K562 (cell line): ENCODE data around the gene VWF. TPM values are rescaled to one million over a fixed set of nuclear protein-coding genes. Genes with fewer than 3 reads are reported as not detected.

Source experiments
- ATAC-seq: fragments of 200-7000 bp; cut with Tn5 transposase; 3 replicates; pipeline ENCODE4 v1.9.1; 2020; ENCODE audit warnings: moderate library complexity
- BruUV-seq: library from RNA; stranded (reverse); fragments of 400-500 nt; replicated peaks from 2 replicates; lab custom pipeline; 2021; lab: Mats Ljungman, UMichigan
- CTCF ChIA-PET: fragments of 300-600 bp; formaldehyde crosslinking; extraction: SDS; loops from one replicate; lab custom pipeline; 2021; ENCODE audit warnings: low intra/inter-chr PET ratio; lab: Yijun Ruan, JAX
- POLR2A ChIA-PET: fragments of 300-600, 350-650 bp; sonication (Branson Sonifier 250); formaldehyde crosslinking; extraction: SDS; loops from one replicate; lab custom pipeline; 2021; ENCODE audit warnings: antibody characterized with exemption, inconsistent platforms; lab: Yijun Ruan, JAX
- DNase-seq, 4 experiments: peaks; one replicate each; pipeline versions ENCODE4 v3.0.0 to v3.0.0-alpha.2; 2011 to 2018; ENCODE audit warnings: low spot score in 3 of 4, mixed read lengths in 3 of 4; ENCODE audit errors: extremely low read depth in 1 of 4
- FAIRE-seq: peaks from 2 replicates; lab custom pipeline; 2011; peaks lifted over from hg19 to GRCh38; lab: Jason Lieb, UNC
- H2AFZ ChIP-seq: 2 replicates; pipeline ENCODE4 v1.6.0; 2011; ENCODE audit warnings: low read depth, low read length, control low read depth, inconsistent platforms
- H3K27ac ChIP-seq: fragments of 200-600 bp; 3 replicates; pipeline ENCODE4 v1.8.0; 2011; ENCODE audit warnings: low read depth, mild to moderate bottlenecking, control low read depth, inconsistent platforms, low read length, moderate library complexity, mixed read lengths; ENCODE audit errors: extremely low read depth
- H3K27me3 ChIP-seq, 2 experiments: fragments of 300-600 bp in 1 of 2; 2 replicates in 1 of 2; 3 replicates in 1 of 2; pipeline versions ENCODE4 v1.6.0 to v1.8.0; 2011; ENCODE audit warnings: inconsistent platforms in 2 of 2, low read length in 2 of 2, mild to moderate bottlenecking in 1 of 2, mixed read lengths in 1 of 2, moderate library complexity in 1 of 2; ENCODE audit not compliant: control insufficient read depth in 2 of 2, insufficient read depth in 2 of 2
- H3K36me3 ChIP-seq: fragments of 300-600 bp; 3 replicates; pipeline ENCODE4 v1.8.0; 2011; ENCODE audit warnings: mild to moderate bottlenecking, low read length, inconsistent platforms; ENCODE audit not compliant: control insufficient read depth, insufficient read depth
- H3K4me1 ChIP-seq, 2 experiments: fragments of 200-600 bp in 1 of 2; replicated peaks in 1 of 2; 2 replicates in 1 of 2; 3 replicates in 1 of 2; pipeline versions ENCODE4 v1.5.1 to v1.8.0; 2011; ENCODE audit warnings: inconsistent platforms in 2 of 2, low read length in 2 of 2, mild to moderate bottlenecking in 1 of 2, mixed read lengths in 1 of 2, moderate library complexity in 1 of 2; ENCODE audit not compliant: control insufficient read depth in 2 of 2, insufficient read depth in 2 of 2
- H3K4me2 ChIP-seq: 2 replicates; pipeline ENCODE4 v1.6.1; 2011; ENCODE audit warnings: low read length, control low read depth, inconsistent platforms, mixed read lengths; ENCODE audit not compliant: insufficient read depth
- H3K4me3 ChIP-seq: fragments of 200-600 bp; sonication (generic), shearing (Covaris generic); 2 replicates; pipeline ENCODE4 v1.5.1; 2016; ENCODE audit warnings: control low read depth, inconsistent platforms
- H3K79me2 ChIP-seq: fragments of 200-600 bp; 3 replicates; pipeline ENCODE4 v1.8.0; 2011; ENCODE audit warnings: low read length, inconsistent platforms; ENCODE audit not compliant: control insufficient read depth, insufficient read depth
- H3K9ac ChIP-seq, 2 experiments: 2 replicates each; pipeline versions ENCODE4 v1.6.0 to v1.6.1; 2011; ENCODE audit warnings: low read depth in 2 of 2, low read length in 2 of 2, control low read depth in 1 of 2, inconsistent platforms in 1 of 2, mild to moderate bottlenecking in 1 of 2, mixed read lengths in 1 of 2; ENCODE audit not compliant: insufficient read depth in 1 of 2
- H3K9me1 ChIP-seq: one replicate; pipeline ENCODE4 v1.6.0; 2011; ENCODE audit warnings: inconsistent platforms, mild to moderate bottlenecking, low read length, moderate library complexity; ENCODE audit not compliant: control insufficient read depth, insufficient read depth
- H3K9me3 ChIP-seq: replicated peaks from 2 replicates; pipeline ENCODE4 v1.5.1; 2011; ENCODE audit warnings: low read depth, low read length, inconsistent platforms; ENCODE audit not compliant: control insufficient read depth, insufficient read depth
- H4K20me1 ChIP-seq: replicated peaks from 2 replicates; pipeline ENCODE4 v1.6.1; 2011; ENCODE audit warnings: low read length, inconsistent platforms, mixed read lengths; ENCODE audit not compliant: control insufficient read depth, insufficient read depth
- ATF3 ChIP-seq, 2 experiments: fragments of 450-650 bp in 1 of 2; sonication (generic) in 1 of 2; formaldehyde crosslinking in 1 of 2; IDR thresholded peaks in 1 of 2; conservative IDR thresholded peaks in 1 of 2; 2 replicates each; pipeline versions ENCODE4 v1.6.1 to v1.8.1; 2016 to 2023; ENCODE audit warnings: mild to moderate bottlenecking in 2 of 2, moderate library complexity in 2 of 2, inconsistent platforms in 1 of 2, missing genetic modification reagents in 1 of 2
- FOXA3 ChIP-seq, 2 experiments: fragments of 450-650 bp in 1 of 2; sonication (generic) in 1 of 2; formaldehyde crosslinking; IDR thresholded peaks in 1 of 2; conservative IDR thresholded peaks in 1 of 2; 2 replicates each; pipeline versions ENCODE4 v1.4.0 to v1.8.0; 2020 to 2022; ENCODE audit warnings: mild to moderate bottlenecking in 2 of 2, missing genetic modification reagents in 1 of 2
- FOXJ2 ChIP-seq: fragments of 200-800 bp; sonication (Bioruptor generic); IDR thresholded peaks from 2 replicates; pipeline ENCODE4 v1.6.1; 2016; ENCODE audit warnings: missing genetic modification characterization, missing compliant biosample characterization
- FOXK1 ChIP-seq: sonication (generic); formaldehyde crosslinking; IDR thresholded peaks from 2 replicates; pipeline ENCODE4 v1.8.0; 2022; ENCODE audit warnings: missing genetic modification reagents, mild to moderate bottlenecking, borderline replicate concordance
- HDAC3 ChIP-seq: fragments of 450-650 bp; IDR thresholded peaks from 2 replicates; pipeline ENCODE4 v1.6.1; 2018; ENCODE audit warnings: borderline replicate concordance, mild to moderate bottlenecking, moderate library complexity; ENCODE audit not compliant: partially characterized antibody
- MTA2 ChIP-seq: fragments of 450-650 bp; IDR thresholded peaks from 2 replicates; pipeline ENCODE4 v1.6.1; 2016; ENCODE audit warnings: low read depth
- RB1 ChIP-seq: fragments of 450-650 bp; IDR thresholded peaks from 2 replicates; pipeline ENCODE4 v1.6.1; 2017; ENCODE audit warnings: low read depth, mild to moderate bottlenecking
- WGBS: fragments of 100-300 bp; shearing (Covaris generic); methylation state at CpG from one replicate; pipeline ENCODE4 v1.1.6; 2016; ENCODE audit warnings: low coverage, mixed read lengths; ENCODE audit not compliant: insufficient coverage; ENCODE audit errors: missing lambda C conversion rate; 5-methylcytosine and 5-hydroxymethylcytosine counted together
- in situ Hi-C: fragments of 300-500 bp; cut with MboI; formaldehyde crosslinking; loops from 4 replicates; pipeline ENCODE4 v1.15.0; 2018; ENCODE audit warnings: inconsistent platforms, mixed read lengths
- intact Hi-C: fragments of 100-400 bp; cut with micrococcal nuclease; formaldehyde crosslinking; loops from 2 replicates; pipeline ENCODE4 v1.14.2; 2022
- polyA plus RNA-seq, 8 experiments: library from polyadenylated mRNA; depleted of rRNA in 4 of 8; stranded (reverse) in 5 of 8; unstranded in 3 of 8; fragments of >200 nt; fragmentation: Nextera tagmentation in 2 of 8; fragmentation: Illumina TruSeq in 1 of 8; extraction: Ambion mirVana in 2 of 8; extraction: Trizol in 1 of 8; gene quantifications; 2 replicates each; pipeline versions ENCODE4 v1.2.1 to v1.2.3, GENCODE V29; 2011 to 2014; ENCODE audit warnings: inconsistent platforms in 1 of 8, missing spikeins in 1 of 8
- total RNA-seq, 7 experiments: library from RNA; depleted of rRNA in 6 of 7; stranded (reverse); fragments of >200 nt in 6 of 7; fragmentation: Illumina TruSeq in 2 of 7; extraction: Trizol in 2 of 7; gene quantifications; 2 replicates each; pipeline versions ENCODE4 v1.2.1 to v1.2.3, GENCODE V29; 2011 to 2021; ENCODE audit warnings: low replicate concordance in 1 of 7

The VWF gene
- total and polyA plus RNA-seq, 9 of the 15 experiments (the other 6 are each of a cell fraction or from before 2014, with no cell fraction given): 0.53 TPM; not detected in 8

- H3K36me3 ChIP-seq: no peaks in the 10 kb centered on the region
- peaks cover 23 to 70% of the 10 kb centered on the region in 2 experiments; a peak in 4 of 5 replicates for H3K27me3 ChIP-seq
- H3K9me1 ChIP-seq: no peaks in the 10 kb centered on the region
- CTCF ChIA-PET: no interaction called here
- in situ Hi-C loops: no loop called here
- no peak overlapping the region for H3K4me2 ChIP-seq
- TF ChIP-seq MTA2: no peak
- no peak for TF ChIP-seq ATF3 (IDR thresholded peaks at IDR 0.05)
- TF ChIP-seq ATF3 (CRISPR knock-in tag; conservative IDR thresholded peaks at IDR 0.05): no peak
- TF ChIP-seq FOXA3 (CRISPR knock-in tag; conservative IDR thresholded peaks at IDR 0.05 in 1 of 2, IDR thresholded peaks at IDR 0.05 in 1 of 2): no peak
- no peak for TF ChIP-seq FOXJ2 (tag)
- no peak for TF ChIP-seq RB1
- no peak for TF ChIP-seq FOXK1
- no peak for TF ChIP-seq HDAC3
- TF ChIP-seq, all 486 proteins: peak for 0
- DNase-seq (no peak), ATAC-seq (no peak), FAIRE-seq (no peak)
- Histone ChIP-seq H2AFZ (no peak overlapping the region), H3K9me3 (no peaks in the 10 kb centered on the region), H3K4me1 (peaks cover 0 to 6% of the 10 kb centered on the region in 2 experiments; a peak in 2 of 5 replicates), H4K20me1 (no peaks in the 10 kb centered on the region), H3K9ac (no peak overlapping the region), H3K4me3 (no peak overlapping the region), H3K79me2 (no peaks in the 10 kb centered on the region), H3K27ac (no peak overlapping the region)
- intact Hi-C loops: no loop called here
- POLR2A ChIA-PET: no interaction called here
- WGBS: 0% methylated on average over 4 of the region's 4 CpGs
- BruUV-seq: no TSS peak
These were observed 48.1 kb downstream of the VWF start for GRCh38 chr12:6076346-6076745.
